IMR-90 (cell line): ENCODE measurements around the gene SLIT3. TPM values are rescaled to one million over a fixed set of nuclear protein-coding genes. Genes with fewer than 3 reads are reported as not detected.

ENCODE experiments used
- ATAC-seq: fragments of 200-7000 bp; cut with Tn5 transposase; 2 replicates; pipeline ENCODE4 v1.9.1; 2020; ENCODE audit warnings: low read depth, mild to moderate bottlenecking, moderate library complexity
- BruUV-seq: library from RNA; stranded (reverse); fragments of 400-500 nt; replicated peaks from 2 replicates; lab custom pipeline; 2021; lab: Mats Ljungman, UMichigan
- CTCF ChIA-PET: fragments of 300-600 bp; formaldehyde crosslinking; extraction: SDS; loops from one replicate; lab custom pipeline; 2021; ENCODE audit warnings: antibody characterized with exemption; lab: Yijun Ruan, JAX
- POLR2A ChIA-PET: fragments of 300-600 bp; sonication (Branson Sonifier 250); formaldehyde crosslinking; loops from one replicate; lab custom pipeline; 2022; ENCODE audit warnings: antibody characterized with exemption; ENCODE audit not compliant: unreplicated experiment; lab: Charles Lee
- DNase-seq: peaks from one replicate; pipeline ENCODE4 v3.0.0; 2013
- H2AFZ ChIP-seq: replicated peaks from 2 replicates; pipeline ENCODE3; 2013; ENCODE audit warnings: low read length, mild to moderate bottlenecking; ENCODE audit not compliant: poor library complexity
- H2AK5ac ChIP-seq: 2 replicates; pipeline ENCODE4 v1.6.1; 2013; ENCODE audit warnings: low read depth, low read length, inconsistent platforms
- H2AK9ac ChIP-seq: replicated peaks from 2 replicates; pipeline ENCODE3; 2013; ENCODE audit warnings: mild to moderate bottlenecking, low read depth, low read length, moderate library complexity; ENCODE audit not compliant: poor library complexity
- H2BK120ac ChIP-seq: 2 replicates; pipeline ENCODE4 v1.6.1; 2013; ENCODE audit warnings: low read depth, low read length, inconsistent platforms
- H2BK15ac ChIP-seq: 3 replicates; pipeline ENCODE4 v1.6.1; 2013; ENCODE audit warnings: low read depth, low read length, inconsistent platforms
- H2BK20ac ChIP-seq: 2 replicates; pipeline ENCODE4 v1.6.1; 2013; ENCODE audit warnings: low read depth, mild to moderate bottlenecking, inconsistent platforms, low read length, moderate library complexity
- H2BK5ac ChIP-seq: 2 replicates; pipeline ENCODE4 v1.6.1; 2013; ENCODE audit warnings: mild to moderate bottlenecking, low read depth, low read length, inconsistent platforms; ENCODE audit not compliant: poor library complexity, severe bottlenecking
- H3K14ac ChIP-seq: replicated peaks from 2 replicates; pipeline ENCODE4 v1.6.1; 2013; ENCODE audit warnings: low read depth, low read length, inconsistent platforms
- H3K18ac ChIP-seq: 2 replicates; pipeline ENCODE4 v1.6.1; 2013; ENCODE audit warnings: low read depth, low read length, control low read depth
- H3K23ac ChIP-seq: 2 replicates; pipeline ENCODE4 v1.6.1; 2013; ENCODE audit warnings: low read depth, low read length, inconsistent platforms
- H3K27ac ChIP-seq: 2 replicates; pipeline ENCODE4 v1.5.1; 2013; ENCODE audit warnings: mild to moderate bottlenecking, control low read depth, low read length; ENCODE audit not compliant: insufficient read depth
- H3K27me3 ChIP-seq: 2 replicates; pipeline ENCODE4 v1.6.1; 2013; ENCODE audit warnings: low read length; ENCODE audit not compliant: control insufficient read depth, insufficient read depth
- H3K36me3 ChIP-seq: 2 replicates; pipeline ENCODE4 v1.6.1; 2013; ENCODE audit warnings: low read length, mixed read lengths; ENCODE audit not compliant: control insufficient read depth, insufficient read depth
- H3K4ac ChIP-seq: 2 replicates; pipeline ENCODE4 v1.6.1; 2013; ENCODE audit warnings: low read depth, low read length, inconsistent platforms
- H3K4me1 ChIP-seq: 2 replicates; pipeline ENCODE4 v1.6.1; 2013; ENCODE audit warnings: low read length, mixed read lengths; ENCODE audit not compliant: control insufficient read depth, insufficient read depth
- H3K4me2 ChIP-seq: 2 replicates; pipeline ENCODE4 v1.6.1; 2013; ENCODE audit warnings: low read depth, mild to moderate bottlenecking, control low read depth, low read length, moderate library complexity
- H3K4me3 ChIP-seq: 2 replicates; pipeline ENCODE4 v1.5.1; 2013; ENCODE audit warnings: low read depth, mild to moderate bottlenecking, control low read depth, low read length, moderate library complexity; ENCODE audit not compliant: insufficient read depth
- H3K56ac ChIP-seq: 2 replicates; pipeline ENCODE4 v1.6.1; 2013; ENCODE audit warnings: low read length, inconsistent platforms; ENCODE audit not compliant: insufficient read depth; ENCODE audit errors: extremely low read depth
- H3K79me1 ChIP-seq, 2 experiments: 2 replicates each; pipeline ENCODE4 v1.6.1; 2013; ENCODE audit warnings: low read length in 2 of 2, inconsistent platforms in 1 of 2, low read depth in 1 of 2
- H3K9ac ChIP-seq: 2 replicates; pipeline ENCODE4 v1.6.1; 2013; ENCODE audit warnings: low read depth, low read length, control low read depth
- H3K9me1 ChIP-seq: 2 replicates; pipeline ENCODE4 v1.6.1; 2013; ENCODE audit warnings: low read length, inconsistent platforms; ENCODE audit not compliant: insufficient read depth
- H3K9me3 ChIP-seq: 2 replicates; pipeline ENCODE4 v1.6.1; 2013; ENCODE audit warnings: low read length; ENCODE audit not compliant: control insufficient read depth, insufficient read depth
- H4K20me1 ChIP-seq: 2 replicates; pipeline ENCODE4 v1.6.1; 2013; ENCODE audit warnings: low read length, inconsistent platforms; ENCODE audit not compliant: insufficient read depth
- H4K5ac ChIP-seq: 2 replicates; pipeline ENCODE4 v1.6.1; 2013; ENCODE audit warnings: mild to moderate bottlenecking, low read depth, low read length, control low read depth
- H4K8ac ChIP-seq, 2 experiments: 2 replicates each; pipeline ENCODE4 v1.6.1; 2013; ENCODE audit warnings: low read depth in 2 of 2, low read length in 2 of 2, control low read depth in 1 of 2, inconsistent platforms in 1 of 2
- H4K91ac ChIP-seq: 2 replicates; pipeline ENCODE4 v1.6.1; 2013; ENCODE audit warnings: low read depth, low read length, inconsistent platforms; ENCODE audit not compliant: insufficient read depth
- BHLHE40 ChIP-seq: fragments of 150-350 bp; IDR thresholded peaks from 2 replicates; pipeline ENCODE4 v1.6.1; 2016; ENCODE audit warnings: mild to moderate bottlenecking, low read depth, low read length
- CEBPB ChIP-seq: IDR thresholded peaks from 2 replicates; pipeline ENCODE4 v1.6.1; 2012; ENCODE audit warnings: low read depth, low read length, improper control_type of control experiment
- CTCF ChIP-seq: conservative IDR thresholded peaks from 2 replicates; pipeline ENCODE4 v1.5.1; 2012; ENCODE audit warnings: mild to moderate bottlenecking, low read depth, low read length, improper control_type of control experiment
- ELK1 ChIP-seq: fragments of 150-350 bp; IDR thresholded peaks from 2 replicates; pipeline ENCODE4 v1.6.1; 2016; ENCODE audit warnings: low read depth, mild to moderate bottlenecking, low read length, moderate library complexity, borderline replicate concordance
- FOS ChIP-seq: fragments of 150-350 bp; IDR thresholded peaks from 2 replicates; pipeline ENCODE4 v1.6.1; 2016; ENCODE audit warnings: low read depth, low read length
- MAFK ChIP-seq: IDR thresholded peaks from 2 replicates; pipeline ENCODE4 v1.6.1; 2012; ENCODE audit warnings: low read depth, low read length, improper control_type of control experiment
- MAZ ChIP-seq: IDR thresholded peaks from 2 replicates; pipeline ENCODE4 v1.6.1; 2012; ENCODE audit warnings: low read depth, mild to moderate bottlenecking, low read length, improper control_type of control experiment, moderate library complexity, borderline replicate concordance
- NFE2L2 ChIP-seq: fragments of 150-350 bp; IDR thresholded peaks from 2 replicates; pipeline ENCODE4 v1.6.1; 2016; ENCODE audit warnings: low read depth, mild to moderate bottlenecking, low read length
- POLR2A ChIP-seq: IDR thresholded peaks from 2 replicates; pipeline ENCODE4 v1.6.1; 2012; ENCODE audit warnings: mild to moderate bottlenecking, low read depth, low read length
- SMC3 ChIP-seq: fragments of 150-350 bp; IDR thresholded peaks from 2 replicates; pipeline ENCODE4 v1.6.1; 2016; ENCODE audit warnings: low read depth, mild to moderate bottlenecking, antibody characterized with exemption, low read length, moderate library complexity
- WGBS, 2 experiments: methylation state at CpG; one replicate each; pipeline versions ENCODE4 v1.1.5 to v1.1.7; 2013; ENCODE audit warnings: missing lambda C conversion rate in 2 of 2; ENCODE audit not compliant: insufficient read length in 1 of 2; ENCODE audit errors: extremely low coverage in 2 of 2; 5-methylcytosine and 5-hydroxymethylcytosine counted together
- dilution Hi-C: fragments of 300-500 bp; cut with HindIII; formaldehyde crosslinking; loops from one replicate; pipeline ENCODE4 v1.14.3; 2018; ENCODE audit warnings: low sequenced_read_pairs; ENCODE audit not compliant: unreplicated experiment
- in situ Hi-C: fragments of 300-500 bp; cut with MboI; formaldehyde crosslinking; loops from 3 replicates; pipeline ENCODE4 v1.14.3; 2019; ENCODE audit warnings: low sequenced_read_pairs, inconsistent platforms, mixed read lengths
- intact Hi-C: fragments of 100-400 bp; cut with micrococcal nuclease; formaldehyde crosslinking; loops from 2 replicates; pipeline ENCODE4 v1.10.0; 2022
- polyA plus RNA-seq, 3 experiments: library from polyadenylated mRNA; depleted of rRNA; stranded (reverse); fragments of >200 nt; gene quantifications; 2 replicates each; pipeline ENCODE4 v1.2.3, GENCODE V29; 2012; ENCODE audit warnings: low replicate concordance in 1 of 3
- total RNA-seq: library from RNA; depleted of rRNA; stranded (reverse); fragments of >200 nt; gene quantifications from 2 replicates; pipeline ENCODE4 v1.2.3, GENCODE V29; 2012
- TF ChIP-seq, protein P1 (sequence below): fragments of 150-350 bp; IDR thresholded peaks from 2 replicates; pipeline ENCODE4 v1.6.1; 2017; ENCODE audit warnings: mild to moderate bottlenecking, antibody characterized with exemption, low read length, low read depth

Gene SLIT3
- total and polyA plus RNA-seq, 2 of the 4 experiments (the other 2 are of a cell fraction), result 0.18 to 0.50 TPM

- H3K4me2 ChIP-seq, result no peak overlapping the region
- intact Hi-C loops, result no loop called here
- H3K27ac ChIP-seq, result no peak overlapping the region
- no peak overlapping the region for H3K4me3 ChIP-seq
- H2AK5ac ChIP-seq, result no peak overlapping the region
- H3K4me1 ChIP-seq, result no peaks in the 10 kb centered on the region
- no TSS peak for BruUV-seq
- no peak overlapping the region for H2BK20ac ChIP-seq
- no peak overlapping the region for H2BK5ac ChIP-seq
- H2AK9ac ChIP-seq, result no peak overlapping the region
- 80% methylated on average over 1 of the region's 5 CpGs; no CpG with 5 or more reads in 1 of the 2 experiments for WGBS, 2 experiments
- H3K56ac ChIP-seq, result no peak overlapping the region
- no peak overlapping the region for H3K4ac ChIP-seq
- H2BK120ac ChIP-seq, result no peak overlapping the region
- no peak overlapping the region for H2BK15ac ChIP-seq
- ATAC-seq, result no peak
- dilution Hi-C loops, result no loop called here
- H3K36me3 ChIP-seq, result no peaks in the 10 kb centered on the region
- H3K79me1 ChIP-seq, result no peaks in the 10 kb centered on the region
- H3K27me3 ChIP-seq, result no peaks in the 10 kb centered on the region
- H3K23ac ChIP-seq, result no peak overlapping the region
- H3K18ac ChIP-seq, result no peak overlapping the region
- no peak overlapping the region for H4K8ac ChIP-seq
- no peaks in the 10 kb centered on the region for H4K20me1 ChIP-seq
- no peak overlapping the region for H2AFZ ChIP-seq
- no peak overlapping the region for H4K5ac ChIP-seq
- H3K9me1 ChIP-seq, result no peaks in the 10 kb centered on the region
- in situ Hi-C loops, result no loop called here
- no peak for DNase-seq
- no peak for TF ChIP-seq FOS
- no peak for TF ChIP-seq CTCF
- TF ChIP-seq ELK1, result no peak
- TF ChIP-seq POLR2A, result no peak
- TF ChIP-seq, protein P1, sequence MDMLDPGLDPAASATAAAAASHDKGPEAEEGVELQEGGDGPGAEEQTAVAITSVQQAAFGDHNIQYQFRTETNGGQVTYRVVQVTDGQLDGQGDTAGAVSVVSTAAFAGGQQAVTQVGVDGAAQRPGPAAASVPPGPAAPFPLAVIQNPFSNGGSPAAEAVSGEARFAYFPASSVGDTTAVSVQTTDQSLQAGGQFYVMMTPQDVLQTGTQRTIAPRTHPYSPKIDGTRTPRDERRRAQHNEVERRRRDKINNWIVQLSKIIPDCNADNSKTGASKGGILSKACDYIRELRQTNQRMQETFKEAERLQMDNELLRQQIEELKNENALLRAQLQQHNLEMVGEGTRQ, result no peak
- no peak for TF ChIP-seq MAFK
- TF ChIP-seq BHLHE40, result no peak
- no peak for TF ChIP-seq CEBPB
- TF ChIP-seq MAZ, result no peak
- no peak for TF ChIP-seq SMC3
- TF ChIP-seq NFE2L2, result no peak
- H3K9me3 ChIP-seq, result no peaks in the 10 kb centered on the region
- no peak overlapping the region for H4K91ac ChIP-seq
- no peak overlapping the region for H3K9ac ChIP-seq
- CTCF ChIA-PET, result no interaction called here
- H3K14ac ChIP-seq, result no peak overlapping the region
- POLR2A ChIA-PET, result no interaction called here
These were observed 502.6 kb downstream of the SLIT3 start for GRCh38 chr5:168798065-168799023.
